ENCODE results near the gene ARID4B.
"Not testable (repeated sequence)": the region's sequence is repeated elsewhere in the genome, so short reads cannot be mapped to it uniquely, and the experiment has no call there.

The ARID4B gene

GRCh38 chr1:235266967-235267366, 61.0 kb downstream of the ARID4B start:
- DNase-seq = no peak

DNA sequence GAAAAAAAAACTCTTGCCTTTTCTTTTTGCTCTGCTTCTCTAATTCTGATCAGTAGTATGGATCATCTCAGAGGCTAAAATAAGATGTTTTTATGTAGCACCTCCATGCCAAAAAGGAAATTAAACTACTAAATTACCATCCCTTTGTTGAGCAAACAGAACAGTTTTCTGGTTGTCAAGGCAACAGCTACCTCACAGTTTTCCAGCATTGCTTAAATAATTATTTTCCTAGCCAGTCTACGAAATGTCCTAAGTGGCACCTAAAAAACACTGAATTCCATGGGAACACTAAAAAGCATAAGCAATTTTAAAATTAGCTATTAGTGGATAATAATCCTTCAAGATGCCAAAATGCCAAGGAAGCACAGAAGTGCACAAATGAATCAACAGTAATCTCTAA, 61.7 kb downstream of the ARID4B start:
- no peak for DNase-seq

DNA sequence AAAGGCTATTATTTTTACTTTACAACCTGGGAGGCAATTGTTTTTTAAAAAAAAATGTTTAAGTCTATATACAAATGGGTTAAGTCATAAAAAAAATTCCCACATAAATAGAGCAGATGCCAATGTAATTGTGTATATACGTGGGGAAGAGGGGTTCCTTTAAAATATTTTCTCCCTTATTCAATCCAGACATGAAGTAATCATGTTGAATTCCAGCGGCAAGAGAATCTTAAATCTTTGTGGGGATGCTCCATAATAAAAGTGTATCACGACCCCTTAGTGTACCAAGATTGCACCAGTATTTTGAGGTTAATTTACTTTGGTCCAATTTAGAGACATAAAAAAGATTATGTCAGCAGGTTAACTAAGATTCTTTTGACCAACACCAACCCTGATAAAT, 62.1 kb downstream of the ARID4B start:
- DNase-seq = no peak

- no peak for DNase-seq
Measured at GRCh38 chr1:235264327-235264726, 63.7 kb downstream of the ARID4B start.

- DNase-seq = no peak
Measured at GRCh38 chr1:235262539-235262938, 65.4 kb downstream of the ARID4B start.

DNA sequence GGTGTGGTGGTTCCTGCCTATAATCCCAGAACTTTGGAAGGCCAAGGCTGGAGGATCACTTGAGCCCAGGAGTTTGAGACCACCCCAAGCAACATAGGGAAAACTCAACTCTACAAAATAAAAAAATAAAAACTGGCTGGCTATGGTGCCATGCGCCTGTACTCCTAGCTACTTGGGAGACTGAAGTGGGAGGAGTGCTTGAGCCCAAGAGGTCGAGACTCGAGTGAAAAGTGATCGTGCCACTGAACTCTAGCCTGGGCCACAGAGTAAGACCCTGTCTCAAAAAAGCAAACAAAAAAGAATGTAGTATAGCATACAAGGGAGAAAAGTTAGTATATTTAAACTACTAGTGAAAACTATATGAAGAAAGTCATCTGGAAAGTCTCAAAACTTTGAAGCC, 66.7 kb downstream of the ARID4B start:
- DNase-seq = no peak

DNA sequence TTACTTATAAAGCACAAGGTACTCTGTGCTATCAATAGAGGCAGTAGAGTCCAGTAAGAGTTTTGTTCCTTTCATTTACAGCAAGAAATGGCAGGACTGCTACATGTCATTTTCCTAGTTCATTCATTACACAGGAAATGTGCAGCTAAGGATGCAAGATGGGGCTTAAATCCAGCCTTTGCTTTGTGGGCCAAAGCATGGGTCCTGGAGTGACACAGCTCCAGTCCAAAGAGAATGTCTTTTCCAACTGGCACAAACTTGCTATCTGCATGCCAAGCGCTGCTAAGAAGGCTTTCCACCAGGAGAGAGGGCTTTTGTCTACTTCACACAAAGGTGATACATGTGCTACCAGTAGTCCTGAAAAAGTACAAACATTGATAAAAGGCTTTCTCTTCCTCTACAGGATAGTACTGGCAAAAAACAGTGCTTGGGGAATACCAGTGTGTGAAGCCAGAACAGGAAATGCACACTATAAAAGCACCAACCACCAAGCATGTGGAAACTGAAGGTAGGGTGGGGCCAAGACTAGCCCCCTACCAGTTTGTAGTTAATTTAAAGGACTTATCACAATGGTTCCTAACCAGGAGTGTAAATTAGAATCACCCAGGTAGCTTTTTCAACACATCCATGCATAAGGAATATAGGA, 68.7 kb downstream of the ARID4B start:
- DNase-seq = no peak

DNA sequence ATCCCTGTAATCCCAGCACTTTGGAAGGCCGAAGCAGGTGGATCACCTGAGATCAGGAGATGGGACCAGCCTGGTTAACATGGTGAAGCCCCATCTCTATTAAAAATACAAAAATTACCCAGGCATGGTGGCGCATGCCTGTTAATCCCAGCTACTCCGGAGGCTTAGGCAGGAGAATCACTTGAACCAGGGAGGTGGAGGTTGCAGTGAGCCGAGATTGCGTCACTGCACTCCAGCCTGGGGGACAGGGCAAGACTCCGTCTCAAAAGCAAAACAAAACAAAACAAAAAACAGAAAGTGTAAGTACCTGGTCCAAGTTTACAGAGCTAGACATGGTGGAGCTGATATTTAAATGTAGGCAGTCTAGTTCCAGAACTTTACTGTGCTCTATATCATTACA, 69.9 kb downstream of the ARID4B start:
- DNase-seq = not testable (repeated sequence)

DNA sequence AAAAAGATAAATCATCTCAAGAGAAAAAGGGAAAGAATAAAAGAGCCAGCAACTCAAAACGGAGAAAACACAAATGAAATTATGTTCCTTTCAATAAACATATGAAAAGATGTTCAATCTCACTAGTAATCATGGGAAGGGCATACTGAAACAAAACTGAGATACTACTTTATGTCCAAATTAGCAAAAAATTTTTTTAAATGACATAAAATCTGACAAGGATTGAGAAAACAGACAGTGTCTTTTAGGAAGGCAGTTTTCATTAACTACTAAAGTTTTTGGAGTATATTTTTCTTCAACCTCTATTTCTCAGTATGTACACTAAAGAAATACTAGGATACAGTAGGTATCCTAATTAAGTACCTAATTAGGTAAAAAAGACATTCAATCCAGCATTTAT, 73.3 kb downstream of the ARID4B start:
- no peak for DNase-seq

- peak; percentile 71 to 80 for DNase-seq
Measured at GRCh38 chr1:235253219-235253962, 74.6 kb downstream of the ARID4B start.

GRCh38 chr1:235250430-235250829, 77.5 kb downstream of the ARID4B start:
- DNase-seq = no peak

GRCh38 chr1:235246022-235246948, 81.7 kb downstream of the ARID4B start:
- DNase-seq = no peak

GRCh38 chr1:235244974-235245592, 82.9 kb downstream of the ARID4B start:
- DNase-seq = peak in 1 of 2 donors; percentile 33

DNA sequence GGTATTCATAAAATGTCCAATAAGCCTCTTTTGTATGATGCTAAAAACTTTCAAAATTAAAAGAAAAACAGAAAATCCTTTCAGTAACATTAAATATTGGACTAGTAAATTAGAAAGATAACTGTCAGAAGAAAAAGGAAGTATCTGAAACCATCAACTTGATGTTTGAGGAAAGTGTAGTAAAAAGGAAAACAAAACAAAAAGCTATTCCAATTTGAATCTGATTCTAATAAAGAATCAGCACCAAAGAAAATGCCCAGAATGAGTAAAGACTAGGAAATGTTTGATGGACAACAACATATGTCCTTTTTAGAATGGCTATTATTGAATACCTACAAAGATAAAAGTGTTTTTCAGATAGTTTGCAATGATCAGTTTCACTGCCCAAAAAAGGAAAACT, 87.0 kb downstream of the ARID4B start:
- no peak for DNase-seq

DNA sequence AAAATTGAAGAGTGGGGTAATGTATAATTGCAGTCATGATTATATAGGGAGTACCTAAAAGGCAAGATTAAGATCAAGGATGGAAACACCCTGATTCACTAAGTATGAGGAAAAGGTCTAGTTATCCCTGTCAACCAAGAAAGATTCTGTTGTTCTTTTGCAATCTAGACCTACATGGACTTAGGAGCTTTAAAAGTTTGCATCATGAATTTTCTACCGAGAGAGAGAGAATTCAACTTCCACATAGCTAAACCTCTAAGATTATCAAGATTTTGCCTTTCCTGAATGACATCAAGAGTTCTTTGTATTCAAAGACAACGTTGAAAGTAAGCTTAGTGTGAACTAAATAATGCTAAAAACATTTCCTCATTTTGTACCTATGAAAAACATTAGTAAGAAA, 88.1 kb downstream of the ARID4B start:
- no peak for DNase-seq

- DNase-seq = no peak
Measured at GRCh38 chr1:235238558-235238957, 89.4 kb downstream of the ARID4B start.

- DNase-seq = no peak
Measured at GRCh38 chr1:235236128-235236527, 91.9 kb downstream of the ARID4B start.

- DNase-seq = no peak
Measured at GRCh38 chr1:235229868-235230267, 98.1 kb downstream of the ARID4B start.

DNA sequence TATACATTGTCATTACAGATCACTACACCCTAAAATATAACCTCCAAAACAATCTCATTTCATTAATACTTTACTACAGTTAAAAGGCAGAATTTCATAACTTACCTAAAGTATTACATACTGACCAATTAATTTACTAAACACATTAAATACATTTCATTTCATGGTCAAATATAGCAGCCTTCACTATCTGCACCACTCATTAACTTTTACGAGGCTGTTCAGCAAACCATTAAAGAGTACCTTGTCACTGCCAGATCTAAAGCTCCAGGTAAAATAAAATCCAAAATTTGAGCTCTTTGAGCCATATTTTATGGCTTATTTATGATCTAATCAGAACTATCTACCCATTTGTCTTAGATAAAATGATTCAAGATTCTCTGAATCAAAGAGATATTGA, 100.6 kb downstream of the ARID4B start:
- DNase-seq = no peak

- no peak for DNase-seq
Measured at GRCh38 chr1:235226933-235227332, 101.0 kb downstream of the ARID4B start.

- no peak for DNase-seq
Measured at GRCh38 chr1:235225299-235225698, 102.7 kb downstream of the ARID4B start.

GRCh38 chr1:235221653-235222375, 106.2 kb downstream of the ARID4B start:
- no peak for DNase-seq
